ENCODE results near the gene GPR65. TPM values are rescaled to one million over a fixed set of nuclear protein-coding genes. Genes with fewer than 3 reads are reported as not detected.

The GPR65 gene
- total and polyA plus RNA-seq, 2 experiments from 2014 or later, result not detected

GRCh38 chr14:87990682-87991081 is 14.3 kb upstream of the GPR65 start:
- H3K79me2 ChIP-seq (replicated peaks; ENCODE audit: insufficient read depth), result no peaks in the 10 kb centered on the region
- H3K27ac ChIP-seq (ENCODE audit: low read depth), result no peak overlapping the region
- H3K4me3 Mint-ChIP-seq, result no peak overlapping the region
- H3F3A ChIP-seq (replicated peaks; ENCODE audit: low read depth), result 0 out of 2 replicates have a peak, but pooled peaks cover 2% of the 10 kb centered on the region
- no peaks in the 10 kb centered on the region; the same call in 2 of the 3 replicates for H3K9me3 Mint-ChIP-seq
- no peak overlapping the region for H2AFZ ChIP-seq
- H3K4me2 ChIP-seq, result no peak overlapping the region
- H4K20me1 ChIP-seq (replicated peaks; ENCODE audit: insufficient read depth), result no peaks in the 10 kb centered on the region
- peaks cover 16% of the 10 kb centered on the region for H3K4me1 Mint-ChIP-seq
- H3K4me1 ChIP-seq (ENCODE audit: insufficient read depth), result peaks cover 5% of the 10 kb centered on the region; the same call in 1 of the 2 replicates
- H3K27ac Mint-ChIP-seq, result no peak overlapping the region
- H3K4me3 ChIP-seq, result no peak overlapping the region
- DNase-seq (ENCODE audit: low spot score), result no peak
- TF ChIP-seq STAT1 (IDR thresholded peaks at IDR 0.05; ENCODE audit: unreplicated experiment) (no peak), ZNF331 (CRISPR knock-in tag; IDR thresholded peaks at IDR 0.05; ENCODE audit: low read depth) (no peak), ZNF462 (CRISPR knock-in tag; IDR thresholded peaks at IDR 0.05) (no peak), ZNF114 (CRISPR knock-in tag; IDR thresholded peaks at IDR 0.05) (no peak), CREB1 (CRISPR knock-in tag; IDR thresholded peaks at IDR 0.05; ENCODE audit: low read depth) (no peak), JUNB (IDR thresholded peaks at IDR 0.05; ENCODE audit: unreplicated experiment) (no peak), EZH2phosphoT487 (IDR thresholded peaks at IDR 0.05; ENCODE audit: unreplicated experiment) (no peak), CTCF (conservative IDR thresholded peaks at IDR 0.05; ENCODE audit: low read depth in 2 of 2) (no peak), ETS1 (IDR thresholded peaks at IDR 0.05) (no peak), POLR2AphosphoS5 (IDR thresholded peaks at IDR 0.05; ENCODE audit: low read depth) (no peak), NANOG (IDR thresholded peaks at IDR 0.05; ENCODE audit: borderline replicate concordance) (no peak), EZH2 (IDR thresholded peaks at IDR 0.05; ENCODE audit: low read depth, unreplicated experiment) (no peak)
- no peaks in the 10 kb centered on the region for H3K36me3 ChIP-seq (ENCODE audit: insufficient read depth)
- H3K27me3 ChIP-seq (ENCODE audit: insufficient read depth), result no peaks in the 10 kb centered on the region
- H3K9me2 ChIP-seq (ENCODE audit: insufficient read depth), result no peaks in the 10 kb centered on the region; the same call in 1 of the 2 replicates
- ATAC-seq, result no peak
- no peaks in the 10 kb centered on the region for H3K36me3 Mint-ChIP-seq (ENCODE audit: low read depth)
- peaks cover 7% of the 10 kb centered on the region for H3K27me3 Mint-ChIP-seq (ENCODE audit: insufficient read depth, low read depth, poor library complexity)

All from GM23338 (cell line).